Adrenal gland (tissue), 5 donors: ENCODE results near the gene RNF43.

ENCODE experiments used
- CTCF ChIP-seq, 6 experiments: fragments of 450-650 bp in 4 of 6; fragments of 200-600 bp in 2 of 6; sonication (generic) in 1 of 6; IDR thresholded peaks; 1 replicate in 5 of 6; 2 replicates in 1 of 6; pipeline versions ENCODE4 v1.5.1 to v1.8.0; 2016 to 2021; ENCODE audit warnings: antibody characterized with exemption in 6 of 6, mild to moderate bottlenecking in 2 of 6, moderate library complexity in 1 of 6
- POLR2A ChIP-seq, 2 donors: fragments of 450-650 bp; IDR thresholded peaks; one replicate each; pipeline ENCODE4 v1.6.1; 2017; ENCODE audit warnings: antibody characterized with exemption in 2 of 2, mild to moderate bottlenecking in 2 of 2, moderate library complexity in 1 of 2
- donor health status: DM: no; HTN: no; CAD: no.

DNA sequence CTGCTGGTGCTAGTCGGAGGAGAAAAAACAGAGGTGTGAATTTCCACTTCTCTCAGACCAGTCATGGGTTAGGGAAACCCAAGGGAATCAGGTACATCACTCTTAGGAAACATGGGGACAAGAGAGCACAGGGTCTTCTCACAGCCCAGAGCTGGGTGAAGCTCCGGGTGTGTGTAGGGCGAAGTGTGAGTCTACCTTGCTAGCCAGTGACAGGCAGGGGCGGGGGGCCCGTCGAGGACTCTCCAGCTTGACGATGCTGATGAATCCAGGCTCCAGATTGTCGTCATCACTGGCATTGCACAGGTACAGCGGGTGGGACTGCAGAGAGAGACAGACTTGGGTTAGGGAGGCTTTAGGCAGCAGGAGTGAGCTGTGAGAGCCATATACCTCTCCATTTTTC is 46.6 kb downstream of the RNF43 start:
- no peak for TF ChIP-seq CTCF (IDR thresholded peaks at IDR 0.05)
- TF ChIP-seq POLR2A (IDR thresholded peaks at IDR 0.05): no peak
